ENCODE results near the gene TRIM8. TPM values are rescaled to one million over a fixed set of nuclear protein-coding genes. Genes with fewer than 3 reads are reported as not detected.

The TRIM8 gene
- total and polyA plus RNA-seq, 2 donors (not counting 3 experiments of a cell fraction or from before 2014, with no cell fraction given): 74.1 to 114 TPM

- no TSS peak for BruUV-seq (replicated peaks)
- no peak for FAIRE-seq
Measured at GRCh38 chr10:102702742-102703141, 58.5 kb downstream of the TRIM8 start.

More at GRCh38 chr10:102702742-102703141, 58.5 kb downstream of the TRIM8 start:
- Histone ChIP-seq H2AFZ (ENCODE audit: low read depth, low read length) (no peak overlapping the region), H3K4me3 (replicated peaks in 1 of 3; ENCODE audit: insufficient read depth in 1 of 3, low read depth in 1 of 3, low read length in 3 of 3) (no peak overlapping the region), H3K9ac (replicated peaks; ENCODE audit: extremely low read depth, insufficient read depth, low read length) (no peak overlapping the region), H3K27me3 (ENCODE audit: control insufficient read depth in 2 of 2, insufficient read depth in 2 of 2, low read length in 2 of 2) (no peaks in the 10 kb centered on the region), H3K4me2 (ENCODE audit: insufficient read depth, low read length) (no peak overlapping the region), H3K27ac (ENCODE audit: insufficient read depth, low read depth, low read length) (no peak overlapping the region), H4K20me1 (replicated peaks; ENCODE audit: control insufficient read depth, extremely low read depth, insufficient read depth, low read length) (no peaks in the 10 kb centered on the region), H3K9me1 (replicated peaks; ENCODE audit: control insufficient read depth, extremely low read depth, insufficient read depth, low read length) (no peaks in the 10 kb centered on the region), H3K36me3 (ENCODE audit: control insufficient read depth in 2 of 2, extremely low read depth in 1 of 2, insufficient read depth in 2 of 2, low read length in 2 of 2) (peaks cover 0 to 3% of the 10 kb centered on the region in 2 experiments), H3K79me2 (ENCODE audit: control insufficient read depth, insufficient read depth, low read length) (no peaks in the 10 kb centered on the region), H3K9me3 (replicated peaks; ENCODE audit: control insufficient read depth, insufficient read depth, low read length) (no peaks in the 10 kb centered on the region), H3K4me1 (ENCODE audit: control insufficient read depth, extremely low read depth, insufficient read depth, low read length) (no peaks in the 10 kb centered on the region)
- ChIA-PET CTCF (no interaction called here), POLR2A (interaction anchor here (0.7 kb wide), 1 partner anchor 461 kb away, joined by 5 read pairs; no protein-coding TSS in a partner anchor)
- dilution Hi-C loops (cut with MboI; ENCODE audit: extremely low pct_ligation_motif_present, low sequenced_read_pairs) (no loop called here), intact Hi-C loops (cut with micrococcal nuclease) (no loop called here)
- DNase-seq (ENCODE audit: low read depth, low spot score): no peak
- no peak for TF ChIP-seq MYC (IDR thresholded peaks at IDR 0.05; ENCODE audit: low read depth, low read length)
- no peak for TF ChIP-seq GATA2 (IDR thresholded peaks at IDR 0.05; ENCODE audit: insufficient read depth, insufficient read length, low read depth, low read length)
- TF ChIP-seq POLR2A (IDR thresholded peaks at IDR 0.05; ENCODE audit: low read depth, low read length): no peak
- no peak for TF ChIP-seq CTCF (IDR thresholded peaks at IDR 0.05; ENCODE audit: extremely low read depth in 1 of 2, insufficient read depth in 1 of 2, low read depth in 1 of 2, low read length in 2 of 2)
- TF ChIP-seq FOS (IDR thresholded peaks at IDR 0.05; ENCODE audit: borderline replicate concordance, insufficient read depth, low read length): no peak
- TF ChIP-seq POLR2AphosphoS5 (IDR thresholded peaks at IDR 0.05; ENCODE audit: insufficient read depth, low read depth, low read length): no peak
- no peak for TF ChIP-seq MAX (IDR thresholded peaks at IDR 0.05; ENCODE audit: insufficient read depth, insufficient read length)

Measured in endothelial cell of umbilical vein (primary cell).